HG02852 (cell line): ENCODE measurements around the gene OR10AG1.

Experiments used
- ATAC-seq: cut with Tn5 transposase; IDR thresholded peaks from one replicate; pipeline ENCODE4 v1.9.1; 2021; ENCODE audit warnings: mild to moderate bottlenecking, moderate library complexity; ENCODE audit not compliant: unreplicated experiment

Gene OR10AG1, protein sequence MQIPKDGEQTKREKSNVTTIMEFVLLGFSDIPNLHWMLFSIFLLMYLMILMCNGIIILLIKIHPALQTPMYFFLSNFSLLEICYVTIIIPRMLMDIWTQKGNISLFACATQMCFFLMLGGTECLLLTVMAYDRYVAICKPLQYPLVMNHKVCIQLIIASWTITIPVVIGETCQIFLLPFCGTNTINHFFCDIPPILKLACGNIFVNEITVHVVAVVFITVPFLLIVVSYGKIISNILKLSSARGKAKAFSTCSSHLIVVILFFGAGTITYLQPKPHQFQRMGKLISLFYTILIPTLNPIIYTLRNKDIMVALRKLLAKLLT

DNA sequence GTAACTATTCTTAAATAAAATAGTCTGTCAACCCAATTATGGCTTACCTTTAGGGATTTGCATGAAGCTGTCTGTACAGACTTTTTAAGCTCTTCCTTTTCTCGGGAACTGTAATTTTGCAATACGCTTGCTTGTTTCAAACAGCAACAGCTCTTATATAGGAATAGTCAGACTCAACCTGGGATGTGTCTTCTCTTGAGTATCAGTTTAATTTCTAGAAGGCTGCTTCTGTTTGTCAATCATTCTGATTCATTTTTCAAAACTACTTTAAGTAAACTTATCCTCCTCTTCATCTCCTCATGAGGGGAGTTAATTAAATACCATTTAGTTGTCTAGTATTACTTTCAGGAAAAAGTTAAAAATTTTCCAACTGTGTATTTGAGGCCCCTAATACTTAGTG, at the start of gene OR10AG1:
Gene OR10AG1 (minus strand): TSS at position 101 of the 400 bp plus-strand sequence. CDS start 38 bp downstream, at position 63.
- no peak for ATAC-seq

GRCh38 chr11:56013805-56014204, 44.1 kb upstream of the OR10AG1 start:
- ATAC-seq = no peak

GRCh38 chr11:56010716-56011115, 41.0 kb upstream of the OR10AG1 start:
- no peak for ATAC-seq

DNA sequence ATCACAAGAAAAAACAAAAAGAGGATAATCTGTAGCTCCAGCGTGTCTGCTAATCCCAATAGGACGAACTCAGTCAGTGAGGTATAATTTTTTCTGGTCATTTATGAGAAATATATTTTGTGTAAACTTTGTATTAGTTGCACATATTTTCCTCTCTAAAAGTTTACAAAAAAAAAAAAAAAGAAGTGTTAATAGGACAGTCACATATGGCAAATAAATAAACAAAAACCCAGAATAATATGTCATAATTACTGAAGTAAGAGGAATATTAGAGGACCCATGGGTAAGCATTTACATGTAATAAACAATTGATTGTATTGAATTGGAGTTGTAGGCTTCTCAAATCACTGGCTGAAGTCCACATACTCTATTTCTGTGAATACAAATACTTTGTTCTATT, 24.8 kb upstream of the OR10AG1 start, which contains the start of gene OR5F1:
Gene OR5F1 (minus strand): TSS at position 101 of the 400 bp plus-strand sequence. CDS start 0 bp downstream, at position 101.
- ATAC-seq = no peak

GRCh38 chr11:55970935-55971334, 1.2 kb upstream of the OR10AG1 start:
- no peak for ATAC-seq

DNA sequence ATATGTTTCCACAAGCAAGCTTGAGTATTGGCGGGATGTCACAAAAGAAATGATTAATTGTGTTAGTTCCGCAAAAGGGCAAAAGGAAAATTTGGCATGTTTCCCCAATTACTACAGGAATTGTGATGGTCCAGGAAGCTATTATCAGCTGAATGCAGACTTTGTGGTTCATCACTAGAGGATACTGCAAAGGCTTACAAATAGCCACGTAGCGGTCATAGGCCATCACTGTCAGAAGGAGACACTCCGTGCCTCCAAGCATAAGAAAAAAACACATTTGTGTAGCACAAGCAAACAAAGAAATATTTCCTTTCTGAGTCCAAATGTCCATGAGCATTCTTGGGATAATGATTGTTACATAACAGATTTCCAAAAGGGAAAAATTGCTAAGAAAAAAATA, 1.8 kb downstream of the OR10AG1 start:
- ATAC-seq = no peak

- ATAC-seq = no peak
Measured at GRCh38 chr11:55966391-55966790, 3.4 kb downstream of the OR10AG1 start.

GRCh38 chr11:55956521-55956920, 13.2 kb downstream of the OR10AG1 start:
- no peak for ATAC-seq

- no peak for ATAC-seq
Measured at GRCh38 chr11:55949330-55949729, 20.4 kb downstream of the OR10AG1 start.

DNA sequence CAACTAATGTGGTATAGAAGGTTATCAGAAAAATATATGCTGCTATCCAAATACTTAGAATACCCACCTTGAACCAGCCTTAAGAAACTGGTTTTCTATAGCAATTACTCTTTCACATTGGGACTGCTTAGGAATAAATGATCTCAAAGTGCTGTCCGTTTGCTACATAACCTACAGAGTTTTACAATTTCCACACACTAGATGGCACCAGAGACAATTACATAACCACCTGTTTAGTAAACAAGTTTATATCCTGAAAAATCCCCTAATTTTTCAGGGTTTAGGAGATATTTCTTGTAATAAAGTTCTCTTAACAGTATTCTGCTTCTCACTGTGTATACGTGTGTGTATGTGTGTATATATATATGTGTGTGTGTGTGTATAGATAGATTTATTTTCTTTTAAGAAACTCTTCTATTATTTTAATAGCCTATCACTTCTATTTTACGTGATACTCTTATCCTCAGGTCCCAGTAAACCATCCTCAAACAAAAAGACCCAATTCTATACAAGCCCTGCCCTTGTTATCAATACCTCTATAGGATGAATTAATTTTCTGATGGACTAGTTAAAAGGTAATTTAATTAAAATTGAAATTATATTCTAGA, 26.9 kb downstream of the OR10AG1 start:
- ATAC-seq = no peak

DNA sequence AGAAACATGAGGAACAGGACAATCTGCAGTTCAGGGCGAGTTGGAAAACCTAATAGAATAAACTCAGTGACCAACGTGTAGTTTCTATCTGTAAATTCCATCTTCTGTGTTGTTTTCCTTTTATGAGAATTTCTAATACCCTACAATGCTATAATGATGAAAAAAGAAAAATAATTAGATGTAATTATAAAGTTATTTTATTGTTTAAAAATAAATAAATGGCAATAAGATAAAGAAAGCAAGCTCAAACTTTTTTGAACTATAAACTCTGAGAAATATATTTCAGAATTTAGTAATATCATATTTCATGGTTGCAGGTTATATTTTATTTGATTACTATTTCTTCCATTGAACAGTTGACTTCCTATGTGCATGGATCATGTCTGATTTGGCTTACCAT, 33.4 kb downstream of the OR10AG1 start, which contains the start of gene OR5I1:
Gene OR5I1 (minus strand): TSS at position 101 of the 400 bp plus-strand sequence. CDS start 0 bp downstream, at position 101.
- ATAC-seq = no peak

GRCh38 chr11:55920537-55920936, 49.2 kb downstream of the OR10AG1 start:
- ATAC-seq = no peak
